Measurements from ENCODE around the gene PCNX4. TPM values are rescaled to one million over a fixed set of nuclear protein-coding genes. Genes with fewer than 3 reads are reported as not detected.

The PCNX4 gene
- total RNA-seq, 1 experiment from 2014 or later, result 54.8 TPM

DNA sequence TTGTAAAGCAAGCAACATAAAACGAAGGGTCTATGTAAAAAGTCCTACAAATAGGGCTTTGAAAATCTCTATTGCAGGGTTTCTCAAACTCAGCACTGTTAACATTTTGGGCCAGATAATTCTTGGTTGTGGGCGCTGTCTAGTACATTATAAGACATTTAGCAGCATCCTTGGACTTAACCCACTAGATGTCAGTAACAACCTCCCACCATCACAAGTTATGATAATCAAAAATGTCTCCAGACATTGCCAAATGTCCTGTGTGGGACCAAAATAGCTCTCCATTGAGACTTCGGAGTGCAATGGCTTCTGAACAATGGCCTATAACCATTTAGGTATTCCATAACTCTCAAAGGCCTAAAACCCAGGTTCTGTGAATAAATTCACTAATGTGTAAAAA lies 96.4 kb downstream of the PCNX4 start:
- in situ Hi-C loops (cut with HindIII; ENCODE audit: low pct_unique_long_range_greater_than_20kb, low sequenced_read_pairs), result no loop called here

DNA sequence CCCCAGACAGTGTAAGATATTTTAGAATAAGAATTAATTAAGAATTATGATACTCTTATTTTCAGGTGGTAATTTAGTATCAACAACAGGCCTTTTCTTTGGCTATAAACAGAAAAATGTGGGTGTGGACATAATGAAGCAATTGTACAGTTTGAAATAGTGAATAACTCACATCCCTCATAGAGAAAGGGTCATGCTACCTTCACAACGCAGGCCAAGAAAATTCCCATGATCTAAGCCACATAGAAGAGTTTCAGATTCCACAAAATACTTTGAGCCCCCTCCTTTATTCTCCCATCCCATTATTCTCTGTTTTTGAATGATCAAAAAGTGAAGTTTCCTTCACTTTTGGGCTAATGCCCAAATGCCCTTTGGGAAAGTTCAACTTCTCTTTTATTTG lies 97.0 kb downstream of the PCNX4 start:
- in situ Hi-C loops (cut with HindIII; ENCODE audit: low pct_unique_long_range_greater_than_20kb, low sequenced_read_pairs), result no loop called here
- peak; percentile 79 for DNase-seq (ENCODE audit: low read depth, low spot score)

More for the DNA sequence above, 96.4 kb downstream of the PCNX4 start:
- DNase-seq (ENCODE audit: low read depth, low spot score), result peak; percentile 71

DNA sequence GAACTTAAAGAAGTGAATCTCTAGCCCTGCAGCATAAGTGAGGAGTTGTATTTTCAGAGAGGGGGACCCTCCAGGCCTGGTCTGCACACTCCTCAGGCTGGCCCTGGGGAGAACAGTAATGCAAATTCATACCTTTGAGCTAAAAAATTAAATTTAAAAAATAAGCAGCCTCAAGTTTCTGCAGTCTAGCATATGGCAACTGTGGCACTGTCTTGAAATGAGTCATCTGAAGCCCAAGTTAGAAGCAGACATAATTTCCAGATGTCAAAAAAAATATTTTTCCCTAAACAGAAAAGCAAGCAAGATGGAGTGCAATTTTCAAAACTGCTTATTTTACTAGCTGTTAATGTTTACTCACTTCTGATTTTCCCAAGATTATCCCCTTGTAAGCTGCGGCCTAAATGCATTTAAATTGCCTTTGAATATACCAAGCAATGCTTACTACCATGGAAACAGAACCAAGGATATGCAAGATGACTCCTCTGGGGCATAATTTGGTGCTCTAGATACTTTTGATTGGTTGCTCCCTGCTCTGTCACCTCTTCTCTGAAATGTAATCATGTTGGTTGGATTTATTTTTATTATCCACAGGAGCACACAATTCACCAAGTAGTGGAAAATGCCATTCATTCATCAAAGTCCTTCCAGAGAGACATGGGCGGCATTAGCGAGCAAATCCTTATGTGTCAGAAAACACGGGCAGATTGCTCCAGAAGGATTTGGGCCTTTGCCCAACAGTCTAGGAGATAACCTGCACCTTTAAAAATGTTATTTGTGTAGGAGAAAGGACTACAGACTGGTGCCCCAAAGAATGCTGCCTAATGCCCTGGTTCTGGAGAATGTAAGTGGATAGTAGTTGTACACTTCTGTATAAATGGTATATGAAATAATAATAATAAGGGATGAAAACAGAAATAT lies 98.5 kb downstream of the PCNX4 start:
- DNase-seq (ENCODE audit: low read depth, low spot score), result no peak
- in situ Hi-C loops (cut with HindIII; ENCODE audit: low pct_unique_long_range_greater_than_20kb, low sequenced_read_pairs), result no loop called here

DNA sequence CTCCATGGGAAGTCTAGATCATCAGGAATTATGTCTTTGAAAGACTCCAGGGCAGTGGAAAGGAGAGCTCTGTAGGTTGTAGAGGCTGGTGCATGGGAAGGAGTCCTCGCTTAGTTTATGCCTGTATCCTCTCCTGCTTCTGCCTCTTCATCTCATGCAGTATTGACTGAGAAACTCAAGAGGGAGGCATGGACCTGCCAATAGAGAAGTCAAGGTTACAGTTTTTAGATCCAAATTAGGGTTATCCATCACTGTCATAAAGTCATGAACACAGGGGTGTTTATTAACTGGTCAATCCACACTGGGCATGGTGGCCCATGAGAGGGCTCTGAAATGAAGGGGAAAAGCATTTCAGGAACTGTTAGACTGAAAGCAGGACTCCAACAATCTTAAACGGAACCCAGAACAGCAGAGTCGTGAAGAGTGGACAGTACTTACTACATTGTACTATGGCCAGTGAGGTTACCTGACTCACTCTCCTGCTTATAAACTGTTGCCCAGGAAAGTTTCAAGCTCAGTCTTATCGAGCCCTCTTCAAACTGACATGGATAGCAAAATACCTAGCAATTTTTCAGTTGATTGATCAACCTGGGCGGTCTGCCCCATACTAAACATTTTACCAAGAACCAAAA lies 103.6 kb downstream of the PCNX4 start:
- DNase-seq (ENCODE audit: low read depth, low spot score), result peak; percentile 44
- in situ Hi-C loops (cut with HindIII; ENCODE audit: low pct_unique_long_range_greater_than_20kb, low sequenced_read_pairs), result no loop called here

DNA sequence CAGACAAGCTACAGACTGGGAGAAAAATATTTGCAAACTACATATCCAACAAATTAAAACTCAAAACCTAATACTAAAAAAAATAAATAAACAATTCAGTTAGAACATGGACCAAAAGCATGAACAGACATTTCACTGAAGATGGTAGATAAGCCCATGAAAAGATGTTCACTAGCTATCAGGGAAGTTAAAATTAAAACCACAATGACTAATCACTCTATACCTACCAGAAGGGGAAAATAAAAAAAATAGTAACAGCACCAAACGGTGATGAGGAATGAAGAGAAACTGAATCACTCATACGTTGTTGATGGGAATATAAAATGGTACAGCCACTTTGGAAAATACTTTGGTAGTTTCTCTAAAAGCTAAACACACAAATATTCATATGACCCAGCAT lies 104.6 kb downstream of the PCNX4 start:
- in situ Hi-C loops (cut with HindIII; ENCODE audit: low pct_unique_long_range_greater_than_20kb, low sequenced_read_pairs), result no loop called here
- no peak for DNase-seq (ENCODE audit: low read depth, low spot score)

DNA sequence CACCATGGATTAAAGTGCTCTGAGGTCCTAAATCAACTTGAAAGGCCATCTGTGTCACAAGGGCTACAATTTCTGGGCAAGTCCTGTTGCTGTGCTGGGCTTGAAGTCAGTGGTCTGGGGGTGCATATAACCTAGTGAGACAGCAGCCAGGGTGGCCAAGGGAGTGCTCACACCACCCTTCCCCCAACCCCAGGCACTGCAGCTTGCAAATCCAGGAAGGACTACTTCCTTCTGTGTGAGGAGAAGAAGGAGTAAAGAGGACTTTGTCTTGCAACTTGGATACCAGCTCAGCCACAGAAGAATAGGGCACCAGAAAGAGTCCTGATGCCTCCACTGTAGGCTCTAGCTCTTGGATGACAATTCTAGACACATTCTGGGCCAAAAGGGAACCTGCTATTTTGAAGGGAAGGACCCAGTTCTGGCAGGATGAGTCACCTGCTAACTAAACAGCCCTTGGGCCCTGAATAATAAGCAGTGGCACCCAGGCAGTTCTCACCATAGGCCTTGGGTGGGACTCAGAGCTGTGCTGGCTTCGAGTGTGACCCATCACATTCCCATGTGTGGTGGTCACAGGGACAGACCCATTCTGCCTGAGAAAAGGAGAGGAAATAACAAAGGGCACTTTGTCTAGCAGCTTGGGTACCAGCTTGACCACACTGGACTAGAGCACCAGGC lies 106.0 kb downstream of the PCNX4 start:
- DNase-seq (ENCODE audit: low read depth, low spot score), result no peak
- in situ Hi-C loops (cut with HindIII; ENCODE audit: low pct_unique_long_range_greater_than_20kb, low sequenced_read_pairs), result no loop called here

DNA sequence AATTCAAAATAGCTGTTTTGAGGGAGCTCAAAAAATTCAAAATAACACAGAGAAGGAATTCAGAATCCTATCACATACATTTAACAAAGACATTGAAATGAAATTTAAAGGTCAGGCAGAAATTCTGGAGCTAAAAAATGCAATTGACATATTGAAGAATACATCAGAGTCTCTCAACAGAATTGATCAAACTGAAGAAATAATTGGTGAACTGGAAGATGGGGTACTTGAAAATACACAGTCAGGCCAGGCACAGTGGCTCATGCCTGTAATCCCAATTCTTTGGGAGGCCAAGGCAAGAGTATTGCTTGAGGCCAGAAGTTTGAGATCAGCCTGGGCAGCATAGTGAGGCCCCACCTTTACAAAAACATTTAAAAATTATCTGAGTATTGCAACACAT lies 107.6 kb downstream of the PCNX4 start:
- DNase-seq (ENCODE audit: low read depth, low spot score), result no peak
- in situ Hi-C loops (cut with HindIII; ENCODE audit: low pct_unique_long_range_greater_than_20kb, low sequenced_read_pairs), result no loop called here

DNA sequence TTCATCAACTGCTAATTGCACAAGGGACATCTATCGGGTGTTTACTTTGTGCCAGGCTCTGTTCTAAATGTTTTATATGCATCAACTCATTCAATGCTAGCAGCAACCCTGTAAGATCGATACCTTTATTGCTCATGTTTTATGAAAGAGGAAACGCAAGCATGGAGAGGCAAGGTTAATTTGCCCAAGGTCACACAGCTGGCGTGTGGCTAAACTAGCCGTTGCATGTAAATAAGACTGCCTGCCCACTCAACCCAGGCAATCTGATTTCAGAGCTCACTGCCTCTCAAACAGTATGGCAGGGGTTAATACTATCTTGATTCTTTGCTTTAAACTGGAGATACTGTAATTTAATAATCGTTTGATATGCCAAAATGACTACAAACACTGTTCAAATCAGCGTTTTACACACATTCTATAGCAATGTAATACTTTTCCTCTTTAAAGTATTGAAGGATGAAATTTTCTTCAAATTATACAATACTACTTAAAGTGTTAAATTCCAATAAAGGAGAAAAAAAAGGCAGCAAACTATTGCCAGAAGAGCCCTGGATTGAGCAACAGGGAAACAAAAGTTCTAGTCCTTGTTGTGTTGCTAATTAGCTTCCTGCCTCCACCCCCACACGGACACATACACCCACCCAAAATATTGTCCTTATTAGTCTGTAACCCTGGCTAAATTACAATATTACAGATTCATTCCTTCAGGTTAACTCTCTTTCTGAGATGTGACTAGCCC lies 112.5 kb downstream of the PCNX4 start:
- DNase-seq (ENCODE audit: low read depth, low spot score), result no peak
- in situ Hi-C loops (cut with HindIII; ENCODE audit: low pct_unique_long_range_greater_than_20kb, low sequenced_read_pairs), result no loop called here

DNA sequence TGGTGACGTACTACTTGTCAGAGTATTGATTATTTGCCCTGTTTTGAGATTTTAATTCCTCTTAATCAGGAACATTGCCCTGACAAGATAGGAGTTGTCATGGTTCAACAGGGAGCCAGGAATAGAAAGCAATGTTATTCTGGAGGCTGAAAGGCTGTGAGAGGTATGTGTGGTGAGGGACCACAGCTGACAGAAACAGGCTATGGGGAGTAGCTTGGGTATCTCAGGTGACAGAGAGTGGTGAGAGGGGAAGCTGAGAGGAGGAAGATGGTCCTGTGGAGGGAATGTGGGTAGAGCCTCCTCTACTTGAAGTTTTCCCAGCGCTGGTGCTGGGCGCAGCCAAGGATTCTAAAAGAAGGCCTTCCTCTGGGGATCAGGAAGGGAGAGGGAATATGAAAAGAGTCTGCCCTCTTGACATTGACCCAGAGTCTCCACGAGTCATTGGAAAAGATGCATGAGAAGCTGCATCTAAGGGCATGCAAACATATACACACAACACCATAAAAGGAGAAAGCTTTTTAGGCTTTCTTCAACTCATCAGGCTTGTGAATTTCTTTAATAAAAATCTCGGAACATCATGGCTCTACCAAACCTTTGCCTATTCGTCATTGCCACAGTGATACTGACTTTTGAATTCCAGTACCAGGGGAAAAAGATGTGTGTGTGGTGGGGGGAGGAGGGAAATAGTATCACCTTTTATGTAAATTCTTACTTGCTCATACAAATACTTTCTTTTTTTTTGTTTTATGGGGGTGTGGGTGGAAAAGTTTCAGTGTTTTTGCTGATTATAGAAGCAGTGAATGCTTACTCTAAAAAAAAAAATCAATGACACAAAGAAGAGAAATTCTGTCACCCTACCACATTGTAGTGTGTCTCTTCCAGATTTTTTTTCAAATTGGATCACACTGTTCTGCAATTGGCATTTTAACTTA lies 113.4 kb downstream of the PCNX4 start:
- DNase-seq (ENCODE audit: low read depth, low spot score), result no peak
- in situ Hi-C loops (cut with HindIII; ENCODE audit: low pct_unique_long_range_greater_than_20kb, low sequenced_read_pairs), result no loop called here

DNA sequence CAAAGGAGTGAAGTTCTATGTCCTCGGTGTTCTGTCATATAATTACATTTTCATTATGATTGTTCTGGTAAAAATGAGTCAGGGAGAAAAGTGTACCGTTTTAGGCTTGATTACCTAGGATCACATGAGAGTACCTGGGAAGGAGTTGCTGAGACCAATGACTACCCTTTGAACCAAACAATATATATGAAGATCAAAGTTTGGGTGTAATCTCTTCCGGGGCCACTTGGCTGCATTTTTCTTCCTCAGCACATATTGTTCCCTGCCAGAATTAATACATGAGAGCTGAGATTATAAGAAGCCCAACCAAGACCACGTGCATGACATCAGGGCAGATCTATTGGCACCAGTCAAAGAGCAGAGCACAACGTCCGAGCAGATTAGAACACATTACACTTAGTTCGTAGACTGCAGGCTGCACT lies 114.5 kb downstream of the PCNX4 start:
- DNase-seq (ENCODE audit: low read depth, low spot score), result no peak
- in situ Hi-C loops (cut with HindIII; ENCODE audit: low pct_unique_long_range_greater_than_20kb, low sequenced_read_pairs), result no loop called here

DNA sequence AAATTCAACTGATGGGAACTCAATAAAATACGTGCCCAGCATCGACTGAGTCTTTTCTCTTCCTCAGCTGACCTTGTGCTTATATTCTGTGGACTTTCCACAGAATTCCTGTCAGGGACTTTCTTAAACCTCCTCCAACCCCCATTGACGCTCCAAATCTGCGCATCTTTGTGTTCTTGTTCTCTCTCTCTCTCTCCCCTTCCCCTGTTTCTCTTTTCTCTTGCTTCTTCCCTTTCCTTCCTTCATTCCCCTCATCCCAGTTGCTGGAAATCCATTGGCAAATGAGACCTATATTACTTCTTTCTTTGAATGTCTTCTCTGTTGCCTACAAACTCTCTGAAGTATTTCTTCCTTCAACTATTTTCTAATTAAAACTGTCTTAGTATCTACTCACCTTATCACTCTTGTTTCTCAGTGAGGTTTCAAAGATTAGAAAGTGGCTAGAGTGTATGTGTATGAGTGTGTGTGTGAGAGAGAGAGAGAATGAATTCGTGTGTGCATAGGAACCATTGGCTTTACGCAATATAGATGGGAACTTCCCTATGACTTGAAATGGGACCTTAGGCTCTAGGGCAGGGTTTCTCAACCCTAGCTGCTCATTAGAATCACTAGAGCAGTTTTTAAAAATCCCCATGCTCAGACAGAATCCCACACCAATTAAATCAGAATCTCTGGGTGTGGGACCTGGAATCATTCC lies 115.3 kb downstream of the PCNX4 start:
- in situ Hi-C loops (cut with HindIII; ENCODE audit: low pct_unique_long_range_greater_than_20kb, low sequenced_read_pairs), result no loop called here
- DNase-seq (ENCODE audit: low read depth, low spot score), result no peak

DNA sequence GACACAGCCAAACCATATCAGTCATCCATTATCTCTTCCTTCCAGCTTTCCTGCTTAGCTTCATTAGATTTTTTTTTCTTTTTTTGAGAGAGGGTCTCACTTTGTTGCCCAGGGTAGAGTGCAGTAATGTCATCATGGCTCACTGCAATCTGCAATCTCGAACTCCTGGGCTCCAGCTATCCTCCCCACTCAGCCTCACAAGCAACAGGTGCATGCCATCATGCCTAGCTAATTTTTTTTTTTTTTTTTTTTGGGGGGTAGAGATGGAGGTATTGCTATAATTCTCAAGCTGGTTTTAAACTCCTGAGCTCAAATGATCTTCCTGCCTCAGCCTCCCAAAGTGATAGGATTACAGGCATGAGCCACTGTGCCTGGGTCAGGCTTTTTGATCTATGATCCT lies 119.0 kb downstream of the PCNX4 start:
- in situ Hi-C loops (cut with HindIII; ENCODE audit: low pct_unique_long_range_greater_than_20kb, low sequenced_read_pairs), result no loop called here
- DNase-seq (ENCODE audit: low read depth, low spot score), result no peak

DNA sequence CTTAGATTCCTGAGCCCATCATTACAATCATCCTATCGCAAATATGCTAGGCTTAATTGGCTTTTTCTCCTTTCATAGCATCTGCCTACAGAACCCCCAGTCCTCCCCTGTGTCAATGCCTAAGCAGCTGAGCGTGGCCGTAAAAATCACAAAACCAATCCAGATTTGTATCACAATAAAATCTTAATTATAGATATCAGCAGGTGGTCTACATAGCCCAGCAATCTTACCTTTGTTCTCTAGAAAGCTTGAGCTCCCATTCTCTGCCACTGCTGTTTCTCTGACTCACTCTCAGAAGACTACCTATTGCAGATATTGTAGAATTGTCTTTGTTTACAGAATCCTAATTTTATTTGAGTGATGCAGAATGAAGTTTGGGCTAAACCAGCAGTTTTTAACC lies 119.4 kb downstream of the PCNX4 start:
- in situ Hi-C loops (cut with HindIII; ENCODE audit: low pct_unique_long_range_greater_than_20kb, low sequenced_read_pairs), result no loop called here
- DNase-seq (ENCODE audit: low read depth, low spot score), result no peak

DNA sequence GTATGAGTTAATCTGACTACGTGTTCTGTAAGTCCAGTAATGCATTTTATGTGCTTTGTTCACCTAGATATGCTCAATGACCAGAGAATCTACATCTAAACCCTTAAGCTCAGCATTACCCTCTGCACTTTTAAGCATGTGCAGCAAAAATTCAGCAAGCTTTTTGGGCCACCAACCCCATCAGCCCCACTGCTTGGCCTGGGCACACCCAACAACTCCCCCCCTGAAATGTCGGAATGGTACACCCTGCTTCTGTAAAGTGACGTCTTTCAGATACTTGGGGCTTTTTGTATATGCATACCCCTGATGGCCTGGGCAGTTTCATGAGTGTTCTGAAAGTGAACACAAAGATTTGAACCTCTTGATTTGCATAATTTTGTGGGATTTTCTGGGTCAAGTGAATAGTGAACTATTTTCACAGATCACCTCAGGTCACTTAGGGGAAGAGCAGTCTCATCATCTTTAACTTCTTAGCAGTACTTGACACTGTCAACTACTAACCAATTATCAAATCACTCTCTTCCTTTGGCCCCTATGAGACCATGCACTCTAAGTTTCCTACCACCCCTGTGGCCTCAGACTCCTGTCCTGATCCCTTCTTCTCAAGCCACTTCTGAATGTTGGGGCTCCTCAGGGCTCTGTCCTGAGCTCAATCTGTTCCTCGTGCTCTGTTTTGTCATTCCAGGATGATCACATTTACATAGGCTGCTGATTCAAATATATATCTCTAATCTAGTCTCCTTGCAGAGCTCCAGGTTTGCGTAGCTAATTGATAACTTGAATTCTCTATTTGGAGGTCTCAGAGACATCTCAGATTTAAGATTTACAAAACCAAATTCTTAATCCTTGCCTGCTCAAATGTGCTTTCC lies 121.0 kb downstream of the PCNX4 start:
- in situ Hi-C loops (cut with HindIII; ENCODE audit: low pct_unique_long_range_greater_than_20kb, low sequenced_read_pairs), result no loop called here
- no peak for DNase-seq (ENCODE audit: low read depth, low spot score)

DNA sequence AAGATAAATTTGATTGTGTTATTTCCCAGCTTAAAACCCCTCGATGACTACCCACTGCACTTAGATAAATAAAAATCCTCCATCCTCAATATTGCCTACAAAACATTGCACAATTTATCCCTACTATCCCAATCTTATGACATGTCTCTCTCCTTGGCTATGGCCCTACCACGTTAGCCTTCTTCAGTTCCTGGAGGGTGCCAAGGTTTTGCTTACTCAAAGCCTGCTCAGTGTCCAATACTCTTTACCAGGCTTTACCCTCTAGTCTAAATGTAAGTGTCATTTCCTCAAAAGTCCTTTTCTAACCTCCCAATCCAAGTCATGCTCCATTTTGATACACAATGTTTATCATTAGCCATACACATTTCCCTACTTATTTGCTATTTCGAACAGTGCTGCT lies 122.3 kb downstream of the PCNX4 start:
- no peak for DNase-seq (ENCODE audit: low read depth, low spot score)
- in situ Hi-C loops (cut with HindIII; ENCODE audit: low pct_unique_long_range_greater_than_20kb, low sequenced_read_pairs), result no loop called here
